MCF 10A (cell line): ENCODE measurements around the gene ZNF248. TPM values are rescaled to one million over a fixed set of nuclear protein-coding genes. Genes with fewer than 3 reads are reported as not detected.

Source experiments
- BruUV-seq: library from RNA; stranded (reverse); fragments of 400-500 nt; replicated peaks from 2 replicates; lab custom pipeline; 2021; lab: Mats Ljungman, UMichigan
- CTCF ChIA-PET: fragments of 300-600 bp; sonication (Branson Sonifier 250); formaldehyde crosslinking; extraction: SDS; loops from one replicate; lab custom pipeline; 2021; ENCODE audit warnings: antibody characterized with exemption, inconsistent platforms; lab: Yijun Ruan, JAX
- POLR2A ChIA-PET: fragments of 300-600, 350-650 bp; sonication (Branson Sonifier 250); formaldehyde crosslinking; extraction: SDS; loops from one replicate; lab custom pipeline; 2020; ENCODE audit warnings: antibody characterized with exemption, inconsistent platforms; lab: Yijun Ruan, JAX
- DNase-seq: peaks from one replicate; pipeline ENCODE4 v3.0.0-alpha.2; 2018; ENCODE audit not compliant: unreplicated experiment
- H3K27ac Mint-ChIP-seq: one replicate; pipeline ENCODE4 v1.8.0; 2022; ENCODE audit warnings: mild to moderate bottlenecking, low read depth, mixed read lengths; ENCODE audit not compliant: unreplicated experiment
- H3K27me3 Mint-ChIP-seq: one replicate; pipeline ENCODE4 v1.8.0; 2022; ENCODE audit warnings: mixed read lengths; ENCODE audit not compliant: insufficient read depth, unreplicated experiment
- H3K36me3 Mint-ChIP-seq: one replicate; pipeline ENCODE4 v1.8.0; 2022; ENCODE audit warnings: mild to moderate bottlenecking, moderate library complexity, mixed read lengths; ENCODE audit not compliant: insufficient read depth, unreplicated experiment
- H3K4me1 Mint-ChIP-seq: one replicate; pipeline ENCODE4 v1.8.0; 2022; ENCODE audit warnings: mixed read lengths; ENCODE audit not compliant: insufficient read depth, unreplicated experiment
- H3K4me3 Mint-ChIP-seq: one replicate; pipeline ENCODE4 v1.8.0; 2022; ENCODE audit warnings: mild to moderate bottlenecking, moderate library complexity, mixed read lengths; ENCODE audit not compliant: unreplicated experiment
- H3K9me3 Mint-ChIP-seq: one replicate; pipeline ENCODE4 v1.8.0; 2022; ENCODE audit warnings: mixed read lengths; ENCODE audit not compliant: unreplicated experiment
- CTCF ChIP-seq: fragments of 200-600 bp; IDR thresholded peaks from one replicate; pipeline ENCODE4 v1.8.0; 2022; ENCODE audit warnings: antibody characterized with exemption, mild to moderate bottlenecking; ENCODE audit not compliant: unreplicated experiment
- intact Hi-C: fragments of 100-400 bp; cut with micrococcal nuclease; formaldehyde crosslinking; loops from 2 replicates; pipeline ENCODE4 v1.14.1; 2022
- total RNA-seq: library from RNA; stranded (reverse); gene quantifications from 2 replicates; pipeline ENCODE4 v1.2.3, GENCODE V29; 2022

Gene ZNF248
- total RNA-seq, 1 experiment from 2014 or later, result 5.7 TPM

- Mint-ChIP-seq H3K4me3 (no peak overlapping the region), H3K27ac (no peak overlapping the region), H3K36me3 (no peaks in the 10 kb centered on the region), H3K9me3 (peaks cover 27% of the 10 kb centered on the region), H3K4me1 (no peaks in the 10 kb centered on the region), H3K27me3 (no peaks in the 10 kb centered on the region)
- no peak for DNase-seq
- intact Hi-C loops, result no loop called here
- TF ChIP-seq CTCF, result no peak
- POLR2A ChIA-PET, result no interaction called here
- no TSS peak for BruUV-seq
- CTCF ChIA-PET, result interaction anchor here (1.0 kb wide), 1 partner anchor 8 kb away, joined by 4 read pairs; no protein-coding TSS in a partner anchor
Observed at GRCh38 chr10:37763132-37763531, 94.3 kb downstream of the ZNF248 start.

- POLR2A ChIA-PET, result no interaction called here
- no peak for DNase-seq
- Mint-ChIP-seq H3K9me3 (peaks cover 30% of the 10 kb centered on the region), H3K27me3 (no peaks in the 10 kb centered on the region), H3K36me3 (no peaks in the 10 kb centered on the region), H3K27ac (no peak overlapping the region), H3K4me1 (no peaks in the 10 kb centered on the region), H3K4me3 (no peak overlapping the region)
- BruUV-seq, result no TSS peak
- intact Hi-C loops, result no loop called here
- CTCF ChIA-PET, result no interaction called here
- TF ChIP-seq CTCF, result no peak
Observed at GRCh38 chr10:37762287-37762686, 95.1 kb downstream of the ZNF248 start.

GRCh38 chr10:37760817-37761216 lies 96.6 kb downstream of the ZNF248 start:
- ChIA-PET CTCF (interaction anchor here (0.6 kb wide), 1 partner anchor 1745 kb away, joined by 3 read pairs; no protein-coding TSS in a partner anchor), POLR2A (no interaction called here)
- TF ChIP-seq CTCF, result no peak
- Mint-ChIP-seq H3K4me1 (no peaks in the 10 kb centered on the region), H3K36me3 (no peaks in the 10 kb centered on the region), H3K27ac (no peak overlapping the region), H3K9me3 (peaks cover 23% of the 10 kb centered on the region), H3K4me3 (no peak overlapping the region), H3K27me3 (no peaks in the 10 kb centered on the region)
- no peak for DNase-seq
- no TSS peak for BruUV-seq
- intact Hi-C loops, result no loop called here

GRCh38 chr10:37758074-37758473 lies 99.3 kb downstream of the ZNF248 start:
- H3K4me1 Mint-ChIP-seq, result no peaks in the 10 kb centered on the region
- H3K27ac Mint-ChIP-seq, result no peak overlapping the region
- no peak for TF ChIP-seq CTCF
- H3K9me3 Mint-ChIP-seq, result peaks cover 21% of the 10 kb centered on the region
- ChIA-PET POLR2A (no interaction called here), CTCF (no interaction called here)
- H3K4me3 Mint-ChIP-seq, result no peak overlapping the region
- no peaks in the 10 kb centered on the region for H3K36me3 Mint-ChIP-seq
- no peak for DNase-seq
- no TSS peak for BruUV-seq
- no peaks in the 10 kb centered on the region for H3K27me3 Mint-ChIP-seq
- intact Hi-C loops, result no loop called here
